ENCODE data around the gene ME3.

The ME3 gene

DNA sequence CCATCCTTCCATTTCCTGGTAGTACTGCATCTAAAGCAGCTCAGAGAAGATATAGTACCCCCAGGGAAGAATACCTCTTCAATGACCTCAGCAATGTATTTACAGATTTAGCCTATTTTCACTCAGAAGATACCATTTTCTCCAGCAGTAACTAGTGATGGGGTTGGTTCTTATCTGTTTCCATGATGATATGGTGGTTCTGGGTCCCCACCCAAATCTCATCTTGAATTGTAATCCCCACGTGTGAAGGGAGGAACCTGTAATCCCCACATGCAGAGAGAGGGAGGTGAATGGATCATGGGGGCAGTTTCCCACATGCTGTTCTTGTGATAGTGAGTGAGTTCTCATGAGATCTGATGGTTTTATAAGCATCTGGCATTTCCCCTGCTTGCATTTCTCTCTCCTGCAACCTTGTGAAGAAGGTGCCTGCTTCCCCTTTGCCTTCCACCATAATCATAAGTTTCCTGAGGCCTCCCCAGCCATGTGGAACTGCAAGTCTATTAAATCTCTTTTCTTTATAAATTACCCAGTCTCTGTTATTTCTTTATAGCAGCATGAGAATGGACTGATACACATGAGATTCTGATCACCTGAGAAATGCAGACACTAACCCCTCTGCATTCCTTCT, 158.6 kb downstream of the ME3 start:
- DNase-seq = peak in 1 of 2 donors; percentile 2

DNA sequence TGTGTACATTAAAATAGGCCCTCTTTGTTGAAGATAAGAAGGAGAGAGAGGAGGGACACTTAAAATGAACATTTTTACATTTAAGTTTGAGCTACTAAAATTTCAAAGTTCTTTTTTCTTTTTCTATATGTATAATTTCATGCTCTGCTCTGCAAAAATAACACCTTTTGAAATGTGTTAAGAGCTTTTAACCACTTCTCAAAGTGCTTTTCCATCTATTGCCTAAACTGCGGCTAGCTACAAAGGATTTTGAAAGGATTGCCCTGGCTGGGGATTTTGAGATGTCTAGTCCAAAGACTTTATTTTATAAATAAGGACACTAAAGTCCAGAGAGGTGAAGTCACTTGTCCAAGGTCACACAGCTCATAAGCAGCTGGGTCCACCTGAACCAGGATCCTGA, 159.3 kb downstream of the ME3 start:
- no peak for DNase-seq

DNA sequence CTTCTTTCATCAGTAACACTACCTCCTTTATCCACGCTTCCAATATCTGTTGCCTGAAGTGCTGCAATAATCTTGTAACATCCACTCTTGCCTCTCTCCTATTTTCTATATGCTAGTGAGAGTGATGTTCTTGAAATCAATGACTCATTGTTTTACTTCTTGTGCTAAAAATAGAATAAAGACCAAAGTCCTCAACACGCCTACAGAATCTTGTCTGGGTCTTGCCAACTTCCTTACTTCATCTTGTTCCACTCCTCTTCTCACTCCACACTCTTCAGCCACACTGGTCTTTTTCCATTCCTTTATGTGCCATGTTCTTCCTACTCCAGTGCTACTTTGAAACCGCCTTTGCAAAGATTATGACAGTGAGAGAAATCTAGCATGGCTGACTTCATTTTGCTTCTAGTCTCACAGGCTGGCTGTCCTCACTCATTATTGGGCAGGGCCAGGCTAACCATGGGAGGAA, 161.3 kb downstream of the ME3 start:
- peak; percentile 67 to 81 for DNase-seq

DNA sequence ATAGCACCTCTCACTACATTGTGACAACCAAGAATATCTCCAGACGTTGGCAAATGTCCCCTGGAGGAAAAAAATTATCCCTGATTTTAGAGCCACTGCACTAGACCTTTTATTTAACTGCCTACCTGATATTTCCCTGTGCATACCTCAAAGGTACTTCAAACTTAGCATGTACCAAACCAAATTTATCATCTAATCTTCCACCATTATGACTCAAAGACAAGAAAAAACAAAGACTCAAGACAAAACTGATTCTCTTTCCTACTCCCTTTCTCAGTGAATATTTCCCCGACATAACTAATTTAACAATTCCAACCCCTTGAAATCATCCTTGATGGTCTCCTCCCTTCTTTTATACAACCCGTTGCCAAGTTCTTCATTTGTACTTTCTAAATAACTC, 161.7 kb downstream of the ME3 start:
- no peak for DNase-seq

DNA sequence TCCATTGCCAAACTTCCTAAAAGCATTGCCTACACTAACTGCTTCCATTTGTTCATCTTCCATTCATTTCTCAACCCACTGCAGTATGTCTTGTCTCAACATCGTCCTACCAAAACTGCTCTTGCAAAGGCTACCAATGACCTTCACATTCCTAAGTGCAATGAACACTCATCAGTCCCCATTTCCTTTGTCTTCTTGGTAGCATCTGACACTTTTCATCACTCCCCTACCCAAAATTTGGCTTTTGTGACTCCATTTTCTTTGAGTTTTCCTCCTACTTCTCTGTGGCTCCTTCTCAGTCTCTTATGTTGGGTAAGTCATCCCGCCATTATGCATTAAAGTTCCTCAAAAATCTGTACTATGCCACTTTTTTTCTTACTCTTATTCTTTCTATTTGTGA, 162.3 kb downstream of the ME3 start:
- DNase-seq = no peak

DNA sequence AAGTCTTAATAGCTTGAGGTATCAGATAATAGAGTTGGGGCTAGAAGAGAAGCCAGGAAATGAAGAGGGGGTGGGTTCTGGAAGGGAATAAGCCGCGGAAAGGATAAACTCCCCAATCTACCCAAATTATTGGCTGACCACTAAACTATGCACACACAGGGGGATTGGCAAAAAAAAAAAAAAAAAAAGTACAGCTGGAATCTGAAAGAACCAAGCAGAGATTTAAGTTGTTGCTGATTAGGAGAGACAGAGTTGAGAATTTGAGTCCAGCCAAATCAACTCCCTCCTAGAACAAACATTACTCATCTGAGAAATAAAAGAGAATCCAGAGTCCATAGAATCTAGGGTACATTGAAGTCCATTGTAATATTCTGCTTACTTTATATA, 162.8 kb downstream of the ME3 start:
- no peak for DNase-seq

DNA sequence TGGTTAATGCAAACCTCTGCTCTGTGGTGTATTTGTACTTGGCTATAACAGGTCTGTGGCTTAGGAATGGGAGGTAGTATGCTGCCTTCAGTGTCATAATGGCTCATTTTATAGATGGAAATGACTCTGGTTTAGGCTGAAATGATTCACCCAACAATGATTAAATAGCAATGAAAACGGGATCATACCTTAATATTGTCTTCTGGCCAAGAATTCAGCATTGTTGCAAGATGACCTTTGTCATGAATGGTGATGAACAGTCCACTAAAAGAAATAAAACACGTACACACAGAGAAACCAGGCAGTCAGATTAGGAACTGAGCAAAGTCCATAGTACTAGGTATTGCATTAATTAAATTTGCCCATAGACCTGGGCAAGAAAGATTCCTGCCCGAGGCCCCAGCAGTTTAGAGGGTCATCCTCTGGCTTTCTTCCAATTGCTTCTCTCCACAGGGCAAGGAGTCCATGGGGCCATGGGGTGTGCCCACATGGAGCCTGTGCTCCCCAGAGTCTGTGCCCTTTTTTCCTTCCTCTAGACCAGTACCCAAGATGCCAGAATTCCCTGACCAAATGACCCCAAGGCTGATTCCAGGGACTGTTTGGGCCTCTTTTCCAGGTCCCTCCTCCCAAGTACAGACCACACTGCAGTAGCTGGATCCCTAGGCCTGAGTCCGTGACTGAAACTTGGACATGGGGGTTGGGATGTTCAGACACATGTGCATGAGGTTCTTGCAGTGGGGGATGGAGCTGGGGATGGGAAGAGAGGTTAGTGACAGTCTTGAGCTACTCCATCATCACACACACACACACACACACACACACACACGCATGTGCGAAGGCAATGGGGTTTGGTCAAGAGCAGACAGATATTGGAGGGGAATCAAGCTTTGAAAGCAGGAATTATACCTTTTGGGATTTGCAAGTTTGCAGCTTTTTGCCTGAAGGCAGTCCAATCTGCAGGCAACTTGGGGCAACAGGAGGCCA, 163.5 kb downstream of the ME3 start:
- no peak for DNase-seq

DNA sequence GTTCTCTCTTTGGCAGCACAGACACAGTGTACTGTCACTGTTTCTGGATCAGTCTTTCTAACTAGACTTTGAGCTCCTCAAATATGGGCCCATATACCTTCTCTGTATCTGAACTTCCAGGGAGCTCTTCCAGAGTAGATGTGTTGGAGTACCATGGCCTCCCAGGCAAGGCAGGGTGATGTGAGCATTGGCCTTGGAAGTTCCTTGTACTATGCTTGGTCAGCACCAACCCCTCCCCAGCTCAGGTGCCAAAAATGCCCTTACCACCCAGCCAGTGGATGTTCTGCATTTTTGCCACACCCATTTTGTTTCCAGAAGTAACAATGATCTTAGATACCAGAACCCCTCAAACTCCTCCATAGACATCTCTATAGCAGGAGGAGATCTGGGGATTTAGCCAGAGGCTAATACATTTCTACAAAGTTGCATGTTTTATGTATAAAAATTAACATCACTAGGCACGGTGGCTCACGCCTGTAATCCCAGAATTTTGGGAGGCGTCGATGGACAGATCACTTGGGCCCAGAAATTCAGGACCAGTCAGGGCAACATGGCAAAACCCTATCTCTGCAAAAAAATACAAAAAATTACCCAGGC, 165.1 kb downstream of the ME3 start:
- DNase-seq = no peak

DNA sequence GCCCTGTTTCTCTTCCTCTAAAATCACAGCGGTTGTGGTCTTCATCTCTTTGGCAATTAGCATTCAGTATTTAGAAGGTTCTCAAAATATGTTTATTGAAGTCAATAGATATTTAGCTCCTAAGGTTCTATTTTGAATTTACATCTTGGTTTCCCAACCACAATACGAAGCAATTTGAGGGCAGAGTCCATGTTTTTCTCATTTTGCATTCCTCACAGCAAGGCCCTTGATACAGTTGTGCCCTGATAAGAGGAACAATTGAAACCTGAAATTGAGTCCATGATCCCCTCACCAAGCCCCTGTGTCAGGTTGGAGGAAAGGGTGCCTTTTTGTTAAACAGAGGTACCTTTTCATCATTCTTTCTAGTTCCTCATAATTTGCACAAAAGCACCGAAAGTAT, 166.2 kb downstream of the ME3 start:
- DNase-seq = no peak

DNA sequence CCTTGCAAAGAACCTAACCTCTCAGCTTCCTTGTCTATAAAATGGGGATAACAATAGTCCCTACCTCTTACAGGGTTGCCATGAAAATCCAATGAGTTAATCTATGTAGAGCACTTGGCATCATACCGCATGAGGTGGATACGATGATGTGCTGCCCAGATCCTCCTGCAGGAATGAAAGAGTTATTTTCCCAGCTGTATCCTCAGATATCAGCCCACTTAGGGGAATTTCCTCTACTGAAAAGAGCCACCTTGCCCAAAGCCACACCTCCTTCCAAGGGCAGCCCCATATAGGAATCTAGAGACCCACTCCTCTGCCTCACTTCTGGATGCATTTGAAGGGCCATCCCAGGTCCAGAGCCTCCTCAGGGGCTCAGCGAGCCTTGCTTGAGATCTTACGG, 169.3 kb downstream of the ME3 start:
- no peak for DNase-seq

DNA sequence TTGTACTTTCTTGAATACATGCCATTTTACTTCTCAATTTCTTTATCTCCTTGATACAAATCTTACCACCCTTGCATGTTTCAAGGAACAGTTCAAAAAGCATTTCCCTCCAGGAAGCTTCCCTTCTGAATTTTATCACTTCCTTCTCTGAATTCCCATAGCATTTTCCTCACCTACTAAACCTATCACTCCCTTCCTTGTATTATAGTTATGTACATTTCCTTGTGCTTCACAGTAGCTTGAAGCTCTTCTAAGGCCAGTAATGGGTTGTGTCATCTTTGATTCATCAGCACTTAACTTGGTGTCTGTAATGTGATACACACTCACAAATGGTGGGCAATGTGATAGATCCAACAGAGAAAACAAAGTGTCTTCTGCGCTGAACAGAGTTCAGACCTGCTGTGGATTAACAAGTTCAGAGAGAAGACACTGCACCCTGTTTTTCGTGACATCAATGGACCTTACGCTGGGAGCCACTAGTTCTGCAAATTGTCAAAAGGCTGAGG, 170.2 kb downstream of the ME3 start:
- no peak for DNase-seq

DNA sequence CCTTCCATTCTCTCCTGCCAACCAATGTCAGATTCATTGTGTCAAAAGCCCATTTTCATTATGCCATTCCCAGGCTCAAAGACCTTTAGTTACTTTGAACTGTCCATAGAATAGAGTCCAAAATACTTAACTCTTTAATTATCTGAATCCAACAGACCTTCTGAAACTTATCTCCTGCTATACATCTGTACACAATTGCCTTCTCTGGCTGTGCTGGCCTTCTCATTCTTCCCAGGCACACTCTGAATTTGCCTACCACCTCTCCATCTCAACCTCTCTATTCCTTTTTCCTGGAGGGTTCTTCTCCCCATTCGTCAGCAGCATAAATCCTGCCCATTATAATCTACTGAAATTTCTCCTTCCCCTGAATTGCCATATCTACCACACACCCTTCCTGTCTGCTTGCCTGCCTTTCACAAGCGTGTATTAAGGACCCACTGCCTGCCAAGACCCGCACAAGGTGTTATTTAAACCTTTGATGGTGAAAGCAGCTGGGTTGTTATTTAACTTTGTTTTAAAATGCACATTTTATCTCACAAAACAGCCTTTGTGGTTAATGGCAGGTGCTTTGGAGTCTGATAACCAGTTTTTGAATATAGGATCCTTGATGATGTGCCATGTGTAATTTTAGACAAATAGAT, 171.8 kb downstream of the ME3 start:
- DNase-seq = no peak

DNA sequence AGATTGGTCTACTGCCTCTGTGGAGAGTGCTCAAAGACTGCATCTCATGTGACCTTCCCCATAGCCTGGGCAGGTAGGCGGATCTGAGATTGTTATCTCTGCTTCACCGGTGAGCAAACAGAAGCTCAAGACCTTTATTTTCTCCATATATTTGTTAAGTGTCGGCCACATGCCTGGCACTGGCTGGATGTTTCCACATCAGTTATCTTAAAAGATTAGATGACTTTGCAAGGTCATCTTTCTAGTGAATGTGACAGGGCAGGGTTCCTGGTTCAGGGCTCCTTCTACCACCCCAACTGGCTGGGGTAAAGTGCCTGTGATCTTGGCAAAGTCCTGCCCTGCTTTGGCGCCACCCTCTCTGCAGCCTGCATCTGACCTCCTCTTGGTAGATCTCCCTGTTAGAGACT, 172.7 kb downstream of the ME3 start:
- DNase-seq = no peak

DNA sequence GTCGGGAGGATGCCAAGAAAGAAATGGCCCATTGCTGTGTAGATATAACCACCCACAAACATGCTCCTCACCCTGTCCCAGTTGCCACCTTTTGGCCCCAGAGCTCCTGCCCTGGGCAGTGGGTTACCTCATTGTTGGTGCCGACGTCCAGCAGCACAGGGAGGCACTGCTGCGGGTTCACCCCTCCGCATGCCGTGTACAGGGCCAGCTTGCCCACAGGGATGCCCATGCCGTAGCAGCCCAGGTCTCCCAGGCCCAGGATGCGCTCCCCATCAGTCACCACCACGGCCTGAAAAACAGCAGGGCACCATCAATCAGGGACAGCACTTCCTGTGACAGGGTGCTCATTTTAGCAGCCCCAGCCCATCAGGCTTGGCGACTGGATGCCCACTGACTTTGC, 174.6 kb downstream of the ME3 start:
- no peak for DNase-seq

DNA sequence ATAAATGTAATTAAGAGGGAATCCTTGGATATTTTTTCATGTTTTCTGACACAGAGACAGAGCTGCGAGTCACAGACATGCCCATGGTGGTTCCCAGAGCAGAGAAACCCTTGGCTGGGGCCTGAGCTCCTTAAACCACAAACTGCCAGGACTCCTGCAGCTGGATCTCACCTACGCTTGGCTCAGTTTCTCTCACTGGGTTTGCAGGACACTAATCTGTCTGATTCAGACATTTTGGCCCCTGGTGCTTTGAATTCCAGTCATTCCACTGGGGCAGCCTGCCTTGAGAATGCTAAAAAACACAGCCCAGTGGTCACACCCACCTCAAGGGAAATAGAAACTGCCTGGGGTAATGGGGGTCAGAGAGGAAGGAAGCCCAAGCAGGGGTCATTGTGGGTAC, 175.1 kb downstream of the ME3 start:
- no peak for DNase-seq

DNA sequence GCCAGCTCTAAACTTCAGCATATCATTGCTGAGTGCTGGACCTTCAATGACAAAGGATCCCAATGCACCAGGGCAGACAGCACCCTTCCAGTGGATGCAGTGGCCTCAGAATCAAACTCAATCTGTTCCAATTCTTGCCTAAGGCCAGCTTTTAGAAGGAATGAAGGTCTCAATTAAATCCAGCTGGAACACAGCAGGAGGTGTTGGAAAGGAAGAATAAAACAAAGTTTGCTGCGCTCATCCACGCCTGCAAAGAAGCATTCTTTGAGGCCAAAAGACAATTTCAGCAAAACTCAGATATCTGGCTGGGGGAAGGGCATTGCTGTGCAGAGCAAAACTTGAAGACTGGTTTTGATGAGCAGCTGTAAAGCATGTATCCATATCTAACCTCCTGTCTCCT, 177.1 kb downstream of the ME3 start:
- DNase-seq = no peak

DNA sequence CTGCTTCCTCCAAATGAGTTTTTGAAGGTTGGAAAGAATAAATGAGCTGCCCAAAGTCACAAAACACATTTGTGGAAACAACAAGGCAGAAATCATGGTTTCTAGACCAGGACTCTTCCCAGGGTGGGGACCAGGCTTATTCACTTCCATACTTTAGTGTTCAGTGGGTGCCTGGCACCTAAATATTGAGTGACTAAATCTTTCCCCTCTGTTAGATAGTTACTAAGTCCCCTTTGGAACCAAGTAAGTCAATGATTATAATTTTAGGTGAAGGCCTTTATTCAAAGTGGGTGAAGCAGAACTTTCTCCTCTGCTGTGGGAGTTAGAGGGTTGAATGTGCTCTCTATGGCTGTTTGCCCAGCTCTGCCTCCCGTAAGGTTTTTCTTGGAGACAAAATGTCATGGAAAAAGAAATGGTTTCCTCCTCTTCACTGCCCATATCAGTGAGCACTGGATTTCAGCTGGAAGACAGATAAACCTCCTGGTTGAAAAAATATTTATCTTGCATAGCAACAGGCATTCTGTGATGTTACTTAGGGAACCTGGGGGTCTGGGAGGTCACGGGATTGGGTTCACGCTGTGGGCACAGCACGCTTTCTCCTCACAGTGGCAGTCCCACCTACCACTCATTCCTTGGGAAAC, 179.9 kb downstream of the ME3 start:
- DNase-seq = no peak

DNA sequence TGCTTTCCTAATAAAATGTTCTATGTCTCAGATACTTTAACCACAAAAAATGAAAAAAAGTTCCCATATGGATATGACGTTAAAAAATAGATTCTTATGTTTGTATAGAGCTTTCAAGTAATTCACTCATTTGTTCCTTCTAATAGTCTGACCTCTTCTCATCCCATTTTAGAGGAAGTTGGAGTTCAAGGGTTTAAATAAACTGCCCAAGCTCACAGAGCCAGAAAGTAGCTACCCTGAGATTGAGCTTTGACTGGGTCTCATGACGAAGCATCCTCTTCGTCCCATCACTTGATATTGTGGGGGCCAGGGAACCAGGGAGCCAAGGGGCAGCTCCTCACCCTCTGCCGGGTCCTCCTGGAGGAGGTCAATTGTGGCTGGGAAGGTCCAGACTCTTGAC, 181.4 kb downstream of the ME3 start:
- DNase-seq = no peak

DNA sequence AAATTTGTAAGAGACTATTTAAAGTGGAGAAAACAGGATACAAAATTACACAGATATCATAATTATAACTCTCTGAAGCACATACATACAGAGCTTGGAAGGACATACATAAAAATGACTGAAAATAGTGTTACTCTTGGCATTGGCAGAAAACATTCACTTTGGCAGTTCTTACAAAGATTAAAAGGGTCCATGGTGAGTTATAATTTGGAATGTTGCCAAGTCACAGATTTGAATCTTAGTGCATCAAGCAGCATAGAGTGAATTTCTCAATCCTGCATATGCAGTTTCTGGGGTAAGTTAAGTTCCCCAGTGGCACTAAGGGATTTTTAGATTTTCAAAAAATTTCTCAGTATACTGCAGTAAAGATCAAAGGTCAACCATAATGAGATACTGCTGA, 181.8 kb downstream of the ME3 start:
- DNase-seq = no peak

DNA sequence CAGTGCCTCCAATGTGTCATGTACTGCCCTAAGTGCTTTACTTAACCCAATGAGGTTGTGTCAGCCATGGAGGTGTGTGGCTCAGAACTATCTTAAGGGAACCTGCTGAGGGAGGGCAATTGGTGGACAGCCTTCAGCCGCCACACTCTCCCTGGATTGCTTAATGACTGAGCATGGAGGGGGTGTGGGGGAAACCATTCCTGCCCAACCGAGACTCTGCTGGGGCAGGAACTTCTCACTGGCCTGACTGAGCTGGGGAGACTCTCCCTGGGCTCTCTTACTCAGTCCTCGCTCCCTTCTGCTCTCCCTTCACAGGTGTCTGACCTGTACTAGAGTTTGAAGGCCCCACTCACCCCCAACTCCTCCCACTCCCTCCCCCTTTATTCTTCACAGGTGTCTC, 183.0 kb downstream of the ME3 start:
- DNase-seq = no peak

DNA sequence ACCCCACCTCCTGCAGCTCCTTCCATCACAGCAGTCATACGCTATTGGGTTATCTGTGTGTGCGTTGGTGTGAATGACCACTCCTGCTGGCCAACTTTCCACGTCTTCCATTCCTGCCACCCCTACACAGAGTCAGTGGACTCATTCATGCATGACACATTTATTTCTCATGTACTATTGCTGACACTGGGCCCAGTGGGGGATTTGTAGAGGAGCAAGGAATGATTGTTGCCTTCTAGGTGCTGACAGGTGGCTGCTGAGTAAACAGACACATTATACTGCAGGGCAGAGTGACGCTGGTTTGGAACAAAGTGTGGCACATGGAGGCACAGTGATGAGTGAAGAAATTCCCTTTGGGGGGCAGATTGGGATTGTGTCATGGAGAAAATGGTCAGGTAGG, 183.9 kb downstream of the ME3 start:
- DNase-seq = no peak

DNA sequence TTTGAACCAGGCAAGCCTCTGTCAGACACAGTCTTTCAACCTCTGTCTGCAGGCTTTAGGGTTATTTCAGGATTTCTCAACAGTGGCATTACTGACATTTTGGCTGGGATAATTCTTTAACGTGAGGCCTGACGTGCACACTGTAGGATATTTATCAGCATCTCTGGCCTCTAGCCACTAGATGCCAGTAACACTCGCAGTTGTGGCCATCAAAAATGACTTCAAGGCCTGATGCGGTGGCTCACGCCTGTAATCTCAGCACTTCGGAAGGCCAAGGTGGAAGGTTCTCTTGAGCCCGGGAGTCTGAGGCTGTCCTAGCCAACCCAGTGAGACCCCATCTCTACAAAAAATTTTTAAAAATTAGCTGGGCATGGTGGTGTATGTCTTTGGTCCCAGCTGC, 184.7 kb downstream of the ME3 start:
- DNase-seq = no peak

All from inflammatory macrophage (primary cell).